ENCODE data around the gene IL13RA1.

Gene IL13RA1

DNA sequence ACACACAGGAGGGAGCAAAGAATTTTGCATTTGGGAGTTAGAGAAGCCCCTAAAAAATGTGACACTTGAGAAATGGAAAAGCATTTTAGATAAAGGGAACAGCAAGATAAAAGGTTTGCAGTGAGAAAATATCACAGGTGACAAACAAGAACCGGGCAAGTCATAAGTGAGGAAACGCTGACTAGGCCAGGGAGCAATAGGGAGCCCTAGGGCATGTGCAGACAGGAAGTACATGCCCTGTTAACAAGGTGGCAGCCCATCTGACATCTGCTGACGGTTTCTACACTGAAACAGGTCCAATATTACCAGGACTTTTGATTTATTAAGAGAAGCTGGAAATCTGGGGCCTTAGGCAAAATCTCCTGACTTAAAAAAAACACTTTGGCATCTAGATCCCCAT is 4.0 kb upstream of the IL13RA1 start:
- no peak overlapping the region for H2BK5ac ChIP-seq (ENCODE audit: low read depth, low read length, poor library complexity, severe bottlenecking)
- H4K8ac ChIP-seq (ENCODE audit: low read length): no peak overlapping the region
- H3K4me2 ChIP-seq (ENCODE audit: low read length, poor library complexity, severe bottlenecking): no peak overlapping the region

GRCh38 chrX:118724365-118724764 is 3.0 kb upstream of the IL13RA1 start:
- no peak overlapping the region for H2BK12ac ChIP-seq (ENCODE audit: low read length in 2 of 2)
- no peak overlapping the region for H2AFZ ChIP-seq (ENCODE audit: low read depth, low read length)
- H3K23ac ChIP-seq (ENCODE audit: low read length in 2 of 2): no peak overlapping the region
- no peak for DNase-seq
- no peaks in the 10 kb centered on the region for H3K9me3 ChIP-seq (ENCODE audit: control insufficient read depth, low read length)
- peaks cover 3% of the 10 kb centered on the region for H3K4me1 ChIP-seq (ENCODE audit: control insufficient read depth, insufficient read depth, low read depth, low read length)
- no peak overlapping the region for H2BK15ac ChIP-seq (ENCODE audit: low read depth, poor library complexity, severe bottlenecking)
- H3K4me2 ChIP-seq (ENCODE audit: low read length, poor library complexity, severe bottlenecking): no peak overlapping the region
- no peaks in the 10 kb centered on the region for H3K79me1 ChIP-seq (replicated peaks; ENCODE audit: low read length, poor library complexity, severe bottlenecking)
- no peak overlapping the region for H3K27ac ChIP-seq (ENCODE audit: low read length, poor library complexity, severe bottlenecking)
- H2AK5ac ChIP-seq (ENCODE audit: low read length, severe bottlenecking): no peak overlapping the region
- no peak overlapping the region for H2BK120ac ChIP-seq (ENCODE audit: low read depth, low read length)
- no peak overlapping the region for H3K14ac ChIP-seq (ENCODE audit: low read length in 2 of 2)
- no peak overlapping the region for H2BK5ac ChIP-seq (ENCODE audit: low read depth, low read length, poor library complexity, severe bottlenecking)
- no peaks in the 10 kb centered on the region for H3K27me3 ChIP-seq (ENCODE audit: control insufficient read depth in 1 of 2, insufficient read depth in 1 of 2, low read length in 2 of 2)
- H4K8ac ChIP-seq (ENCODE audit: low read length): no peak overlapping the region
- WGBS: 100% methylated on average over 2 of the region's 5 CpGs
- no peak overlapping the region for H3K4me3 ChIP-seq (ENCODE audit: insufficient read depth in 1 of 2, low read depth in 1 of 2, low read length in 2 of 2)
- no peak overlapping the region for H3K4ac ChIP-seq (ENCODE audit: low read depth in 1 of 2, low read length in 2 of 2)
- H3K18ac ChIP-seq (ENCODE audit: low read depth in 1 of 2, low read length in 2 of 2): no peak overlapping the region
- no peak overlapping the region for H3K9ac ChIP-seq (ENCODE audit: low read length)
- H4K91ac ChIP-seq (ENCODE audit: low read length): no peak overlapping the region
- H3K36me3 ChIP-seq (ENCODE audit: control insufficient read depth in 1 of 2, insufficient read depth in 2 of 2, low read depth in 1 of 2, low read length in 2 of 2): no peaks in the 10 kb centered on the region

More for the DNA sequence above, 4.0 kb upstream of the IL13RA1 start:
- H3K14ac ChIP-seq (ENCODE audit: low read length in 2 of 2): no peak overlapping the region
- no peak overlapping the region for H4K91ac ChIP-seq (ENCODE audit: low read length)
- 87% methylated on average over 2 of the region's 3 CpGs for WGBS
- no peaks in the 10 kb centered on the region for H3K79me1 ChIP-seq (replicated peaks; ENCODE audit: low read length, poor library complexity, severe bottlenecking)
- no peaks in the 10 kb centered on the region for H3K36me3 ChIP-seq (ENCODE audit: control insufficient read depth in 1 of 2, insufficient read depth in 2 of 2, low read depth in 1 of 2, low read length in 2 of 2)
- H2BK120ac ChIP-seq (ENCODE audit: low read depth, low read length): no peak overlapping the region
- H3K4me1 ChIP-seq (ENCODE audit: control insufficient read depth, insufficient read depth, low read depth, low read length): peaks cover 3% of the 10 kb centered on the region
- DNase-seq: no peak
- no peak overlapping the region for H2AFZ ChIP-seq (ENCODE audit: low read depth, low read length)
- no peaks in the 10 kb centered on the region for H3K27me3 ChIP-seq (ENCODE audit: control insufficient read depth in 1 of 2, insufficient read depth in 1 of 2, low read length in 2 of 2)
- H2BK15ac ChIP-seq (ENCODE audit: low read depth, poor library complexity, severe bottlenecking): no peak overlapping the region
- no peak overlapping the region for H3K23ac ChIP-seq (ENCODE audit: low read length in 2 of 2)
- H3K18ac ChIP-seq (ENCODE audit: low read depth in 1 of 2, low read length in 2 of 2): no peak overlapping the region
- no peaks in the 10 kb centered on the region for H3K9me3 ChIP-seq (ENCODE audit: control insufficient read depth, low read length)
- no peak overlapping the region for H3K9ac ChIP-seq (ENCODE audit: low read length)
- H3K27ac ChIP-seq (ENCODE audit: low read length, poor library complexity, severe bottlenecking): no peak overlapping the region
- H3K4ac ChIP-seq (ENCODE audit: low read depth in 1 of 2, low read length in 2 of 2): no peak overlapping the region
- no peak overlapping the region for H2AK5ac ChIP-seq (ENCODE audit: low read length, severe bottlenecking)
- no peak overlapping the region for H3K4me3 ChIP-seq (ENCODE audit: insufficient read depth in 1 of 2, low read depth in 1 of 2, low read length in 2 of 2)
- no peak overlapping the region for H2BK12ac ChIP-seq (ENCODE audit: low read length in 2 of 2)

GRCh38 chrX:118724775-118725174 is 2.6 kb upstream of the IL13RA1 start:
- 66% methylated on average over 7 of the region's 7 CpGs for WGBS
- no peak overlapping the region for H3K9ac ChIP-seq (ENCODE audit: low read length)
- peak; percentile 61 for DNase-seq

GRCh38 chrX:118726396-118726795 is 1.0 kb upstream of the IL13RA1 start:
- no peak overlapping the region for H3K18ac ChIP-seq (ENCODE audit: low read depth in 1 of 2, low read length in 2 of 2)
- no peak overlapping the region for H2BK15ac ChIP-seq (ENCODE audit: low read depth, poor library complexity, severe bottlenecking)
- no peak overlapping the region for H3K4me2 ChIP-seq (ENCODE audit: low read length, poor library complexity, severe bottlenecking)
- H3K79me1 ChIP-seq (replicated peaks; ENCODE audit: low read length, poor library complexity, severe bottlenecking): no peaks in the 10 kb centered on the region
- no peak overlapping the region for H3K4ac ChIP-seq (ENCODE audit: low read depth in 1 of 2, low read length in 2 of 2)
- peaks cover 8% of the 10 kb centered on the region for H3K4me1 ChIP-seq (ENCODE audit: control insufficient read depth, insufficient read depth, low read depth, low read length)
- H4K91ac ChIP-seq (ENCODE audit: low read length): no peak overlapping the region
- H2BK120ac ChIP-seq (ENCODE audit: low read depth, low read length): no peak overlapping the region
- no peak overlapping the region for H3K9ac ChIP-seq (ENCODE audit: low read length)
- H3K9me3 ChIP-seq (ENCODE audit: control insufficient read depth, low read length): no peaks in the 10 kb centered on the region
- H3K27ac ChIP-seq (ENCODE audit: low read length, poor library complexity, severe bottlenecking): no peak overlapping the region
- H3K4me3 ChIP-seq (ENCODE audit: insufficient read depth in 1 of 2, low read depth in 1 of 2, low read length in 2 of 2): no peak overlapping the region
- H3K27me3 ChIP-seq (ENCODE audit: control insufficient read depth in 1 of 2, insufficient read depth in 1 of 2, low read length in 2 of 2): no peaks in the 10 kb centered on the region
- H2BK5ac ChIP-seq (ENCODE audit: low read depth, low read length, poor library complexity, severe bottlenecking): no peak overlapping the region
- no peak overlapping the region for H3K23ac ChIP-seq (ENCODE audit: low read length in 2 of 2)
- no peak overlapping the region for H3K14ac ChIP-seq (ENCODE audit: low read length in 2 of 2)
- H3K36me3 ChIP-seq (ENCODE audit: control insufficient read depth in 1 of 2, insufficient read depth in 2 of 2, low read depth in 1 of 2, low read length in 2 of 2): no peaks in the 10 kb centered on the region
- H2AK5ac ChIP-seq (ENCODE audit: low read length, severe bottlenecking): no peak overlapping the region
- no CpG with 5 or more reads among the region's 3 CpGs for WGBS
- no peak overlapping the region for H4K8ac ChIP-seq (ENCODE audit: low read length)
- H2BK12ac ChIP-seq (ENCODE audit: low read length in 2 of 2): no peak overlapping the region
- no peak for DNase-seq
- no peak overlapping the region for H2AFZ ChIP-seq (ENCODE audit: low read depth, low read length)

More at GRCh38 chrX:118724775-118725174, 2.6 kb upstream of the IL13RA1 start:
- no peaks in the 10 kb centered on the region for H3K9me3 ChIP-seq (ENCODE audit: control insufficient read depth, low read length)
- H4K91ac ChIP-seq (ENCODE audit: low read length): no peak overlapping the region
- H3K4me2 ChIP-seq (ENCODE audit: low read length, poor library complexity, severe bottlenecking): no peak overlapping the region
- no peak overlapping the region for H3K27ac ChIP-seq (ENCODE audit: low read length, poor library complexity, severe bottlenecking)
- H3K4me1 ChIP-seq (ENCODE audit: control insufficient read depth, insufficient read depth, low read depth, low read length): peaks cover 5% of the 10 kb centered on the region
- H3K14ac ChIP-seq (ENCODE audit: low read length in 2 of 2): no peak overlapping the region
- no peak overlapping the region for H4K8ac ChIP-seq (ENCODE audit: low read length)
- H2BK5ac ChIP-seq (ENCODE audit: low read depth, low read length, poor library complexity, severe bottlenecking): no peak overlapping the region
- no peak overlapping the region for H2BK120ac ChIP-seq (ENCODE audit: low read depth, low read length)
- no peaks in the 10 kb centered on the region for H3K79me1 ChIP-seq (replicated peaks; ENCODE audit: low read length, poor library complexity, severe bottlenecking)
- no peaks in the 10 kb centered on the region for H3K36me3 ChIP-seq (ENCODE audit: control insufficient read depth in 1 of 2, insufficient read depth in 2 of 2, low read depth in 1 of 2, low read length in 2 of 2)
- no peak overlapping the region for H2BK15ac ChIP-seq (ENCODE audit: low read depth, poor library complexity, severe bottlenecking)
- no peak overlapping the region for H3K4me3 ChIP-seq (ENCODE audit: insufficient read depth in 1 of 2, low read depth in 1 of 2, low read length in 2 of 2)
- H3K23ac ChIP-seq (ENCODE audit: low read length in 2 of 2): no peak overlapping the region
- H2BK12ac ChIP-seq (ENCODE audit: low read length in 2 of 2): no peak overlapping the region
- H2AFZ ChIP-seq (ENCODE audit: low read depth, low read length): no peak overlapping the region
- H2AK5ac ChIP-seq (ENCODE audit: low read length, severe bottlenecking): no peak overlapping the region
- H3K4ac ChIP-seq (ENCODE audit: low read depth in 1 of 2, low read length in 2 of 2): no peak overlapping the region
- H3K18ac ChIP-seq (ENCODE audit: low read depth in 1 of 2, low read length in 2 of 2): no peak overlapping the region
- H3K27me3 ChIP-seq (ENCODE audit: control insufficient read depth in 1 of 2, insufficient read depth in 1 of 2, low read length in 2 of 2): no peaks in the 10 kb centered on the region
